Colonic mucosa (tissue), 4 donors: ENCODE data around the gene BPIFB1. TPM values are rescaled to one million over a fixed set of nuclear protein-coding genes. Genes with fewer than 3 reads are reported as not detected.

Source experiments
- DNase-seq: peaks from one replicate; pipeline ENCODE4 v3.0.0-alpha.2; 2020
- H3K27ac ChIP-seq: fragments of 200-600 bp; one replicate; pipeline ENCODE4 v1.8.0; 2021
- H3K27me3 ChIP-seq: fragments of 200-600 bp; one replicate; pipeline ENCODE4 v1.8.0; 2021
- H3K36me3 ChIP-seq: fragments of 200-600 bp; one replicate; pipeline ENCODE4 v1.8.0; 2021
- H3K4me1 ChIP-seq: fragments of 200-600 bp; one replicate; pipeline ENCODE4 v1.8.0; 2021; ENCODE audit warnings: mild to moderate bottlenecking
- H3K4me3 ChIP-seq: fragments of 200-600 bp; one replicate; pipeline ENCODE4 v1.8.0; 2021
- H3K9ac ChIP-seq, 2 donors: one replicate each; pipeline ENCODE4 v1.7.0; 2013; ENCODE audit warnings: control low read depth in 2 of 2, low read depth in 2 of 2, low read length in 2 of 2
- H3K9me3 ChIP-seq: fragments of 200-600 bp; one replicate; pipeline ENCODE4 v1.8.0; 2021
- CTCF ChIP-seq: fragments of 200-600 bp; IDR thresholded peaks from one replicate; pipeline ENCODE4 v1.8.0; 2022; ENCODE audit warnings: antibody characterized with exemption, mild to moderate bottlenecking
- intact Hi-C: fragments of 100-400 bp; cut with DNase I; formaldehyde crosslinking; loops from one replicate; pipeline ENCODE4 v1.14.1; 2022
- total RNA-seq, 2 donors: library from RNA; stranded (reverse); fragmentation: NEBNext Ultra II Directional in 1 of 2; extraction: Animal tissue kit (Norgen Biotek cat#: 25700) in 1 of 2; gene quantifications; one replicate each; pipeline ENCODE4 v1.2.1, GENCODE V29; 2021
- donor health status: healthy.
- donor health status: DM: no; HTN: no; CAD: no.
- donor health status: DM: no; HTN: no; CAD: no.

The BPIFB1 gene
- total RNA-seq, 2 donors from 2014 or later = 0.20 TPM; not detected in 1

GRCh38 chr20:33287884-33288283 lies 4.9 kb downstream of the BPIFB1 start:
- H3K9me3 ChIP-seq = no peaks in the 10 kb centered on the region
- no peak overlapping the region for H3K9ac ChIP-seq
- no peaks in the 10 kb centered on the region for H3K36me3 ChIP-seq
- no peak for TF ChIP-seq CTCF
- no peaks in the 10 kb centered on the region for H3K4me1 ChIP-seq
- DNase-seq = no peak
- H3K4me3 ChIP-seq = no peak overlapping the region
- no peaks in the 10 kb centered on the region for H3K27me3 ChIP-seq
- no peak overlapping the region for H3K27ac ChIP-seq
- intact Hi-C loops = no loop called here

DNA sequence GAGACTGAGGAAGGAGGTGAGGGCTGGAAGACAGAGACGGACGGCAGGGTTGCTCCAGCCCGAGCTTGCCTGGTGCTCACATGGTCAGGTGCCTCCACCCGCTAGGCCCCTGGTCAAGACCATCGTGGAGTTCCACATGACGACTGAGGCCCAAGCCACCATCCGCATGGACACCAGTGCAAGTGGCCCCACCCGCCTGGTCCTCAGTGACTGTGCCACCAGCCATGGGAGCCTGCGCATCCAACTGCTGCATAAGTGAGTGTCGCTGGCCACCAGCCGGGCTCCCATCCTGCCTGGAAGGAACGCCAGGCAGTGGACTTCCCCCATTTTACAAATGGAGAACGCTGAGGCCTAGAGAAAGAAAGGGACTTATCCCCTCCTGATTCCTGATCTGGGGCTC lies 7.8 kb downstream of the BPIFB1 start:
- Histone ChIP-seq H3K27me3 (no peaks in the 10 kb centered on the region), H3K9me3 (no peaks in the 10 kb centered on the region), H3K4me1 (no peaks in the 10 kb centered on the region), H3K27ac (no peak overlapping the region), H3K36me3 (no peaks in the 10 kb centered on the region), H3K4me3 (no peak overlapping the region), H3K9ac (no peak overlapping the region)
- intact Hi-C loops = no loop called here
- no peak for DNase-seq
- TF ChIP-seq CTCF = no peak

DNA sequence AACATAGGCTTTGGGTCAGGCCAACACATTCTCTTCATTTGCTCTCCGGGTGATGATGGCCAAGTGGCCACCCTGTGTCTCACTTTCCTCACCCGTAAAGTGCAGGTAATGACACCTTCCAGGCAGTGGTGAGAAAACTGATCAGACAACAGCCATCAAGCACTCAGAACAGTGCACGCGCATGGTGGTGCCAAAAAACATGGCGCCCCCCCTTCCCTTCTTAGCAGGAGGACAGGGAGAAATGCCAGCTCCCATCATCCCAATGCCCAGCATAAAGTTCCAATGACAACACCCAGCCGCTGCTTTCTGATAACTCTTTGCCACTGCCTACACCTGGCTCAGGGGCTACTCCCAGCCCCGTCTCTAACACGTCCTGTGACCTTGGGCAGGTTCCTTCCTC lies 8.4 kb downstream of the BPIFB1 start:
- intact Hi-C loops = no loop called here
- DNase-seq = no peak
- Histone ChIP-seq H3K4me3 (no peak overlapping the region), H3K27ac (no peak overlapping the region), H3K9ac (no peak overlapping the region), H3K27me3 (no peaks in the 10 kb centered on the region), H3K4me1 (no peaks in the 10 kb centered on the region), H3K9me3 (no peaks in the 10 kb centered on the region), H3K36me3 (no peaks in the 10 kb centered on the region)
- no peak for TF ChIP-seq CTCF

DNA sequence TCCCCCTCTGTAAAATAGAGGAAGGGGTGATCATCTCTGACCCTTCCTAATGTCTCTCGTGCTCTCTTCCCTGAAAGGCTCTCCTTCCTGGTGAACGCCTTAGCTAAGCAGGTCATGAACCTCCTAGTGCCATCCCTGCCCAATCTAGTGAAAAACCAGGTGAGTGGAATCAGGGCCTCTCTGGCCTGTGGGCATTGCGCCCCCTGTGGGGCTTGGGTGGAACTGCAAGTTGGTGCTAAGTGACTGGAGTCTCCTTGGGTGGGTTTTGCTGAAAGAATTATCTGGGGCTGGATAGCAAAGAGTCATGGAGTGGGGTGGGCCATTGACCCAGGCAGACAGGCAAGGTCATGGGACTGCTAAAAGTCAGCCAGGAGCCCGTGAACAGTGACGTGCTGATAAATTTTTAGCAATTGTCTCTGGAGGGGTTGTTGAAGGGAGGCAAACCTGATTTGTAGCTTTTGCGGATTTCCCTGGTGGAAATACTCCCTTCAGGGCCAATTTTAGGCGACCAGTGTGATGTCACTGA lies 8.9 kb downstream of the BPIFB1 start:
- peak; percentile 83 for TF ChIP-seq CTCF
- peak; percentile 41 for DNase-seq
- no peaks in the 10 kb centered on the region for H3K9me3 ChIP-seq
- H3K9ac ChIP-seq = no peak overlapping the region
- H3K4me3 ChIP-seq = no peak overlapping the region
- intact Hi-C loops = no loop called here
- no peak overlapping the region for H3K27ac ChIP-seq
- no peaks in the 10 kb centered on the region for H3K4me1 ChIP-seq
- H3K36me3 ChIP-seq = no peaks in the 10 kb centered on the region
- no peaks in the 10 kb centered on the region for H3K27me3 ChIP-seq

DNA sequence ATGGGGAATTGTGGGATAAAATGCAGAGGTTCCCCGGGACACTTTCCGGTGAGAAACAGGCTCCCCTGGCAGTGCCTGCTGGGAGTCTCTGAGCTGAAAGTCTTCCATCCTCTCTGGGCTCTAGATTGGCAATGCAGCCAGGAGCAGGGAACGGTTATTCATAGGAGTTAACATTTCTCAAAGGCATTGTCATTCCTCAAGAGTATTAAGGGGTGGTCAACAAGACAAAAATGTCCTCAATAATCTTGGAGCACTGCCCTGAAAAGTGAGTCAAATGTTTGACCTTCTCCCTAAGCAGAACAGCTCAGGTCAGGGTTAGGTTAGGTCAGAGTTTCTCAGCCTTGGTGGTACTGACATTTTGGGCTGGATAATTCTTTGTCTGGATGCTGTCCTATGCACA lies 13.2 kb downstream of the BPIFB1 start:
- H3K4me1 ChIP-seq = no peaks in the 10 kb centered on the region
- H3K27ac ChIP-seq = no peak overlapping the region
- no peaks in the 10 kb centered on the region for H3K9me3 ChIP-seq
- DNase-seq = no peak
- no peaks in the 10 kb centered on the region for H3K27me3 ChIP-seq
- intact Hi-C loops = loop anchor here (5.0 kb wide), 1 partner anchor 394 kb away; no protein-coding TSS in a partner anchor
- TF ChIP-seq CTCF = no peak
- H3K4me3 ChIP-seq = no peak overlapping the region
- no peak overlapping the region for H3K9ac ChIP-seq
- H3K36me3 ChIP-seq = no peaks in the 10 kb centered on the region
